Choroid plexus epithelial cell (primary cell): ENCODE data around the gene ADPRS.

ENCODE experiments used
- DNase-seq: peaks from one replicate; pipeline ENCODE4 v3.0.0-alpha.2; 2010; ENCODE audit warnings: low read depth
- H3K4me3 ChIP-seq: 2 replicates; pipeline ENCODE4 v1.5.1; 2011; ENCODE audit warnings: low read depth, mild to moderate bottlenecking, control low read depth, low read length, moderate library complexity
- CTCF ChIP-seq: conservative IDR thresholded peaks from 2 replicates; pipeline ENCODE4 v1.5.1; 2011; ENCODE audit warnings: low read depth, mild to moderate bottlenecking, control low read depth, inconsistent platforms, low read length, moderate library complexity

Gene ADPRS

GRCh38 chr1:36092798-36093185 is 4.1 kb downstream of the ADPRS start:
- H3K4me3 ChIP-seq: no peak overlapping the region
- DNase-seq: no peak
- TF ChIP-seq CTCF: no peak

- no peak for TF ChIP-seq CTCF
Measured at GRCh38 chr1:36093226-36093625, 4.5 kb downstream of the ADPRS start.

GRCh38 chr1:36093929-36094328 is 5.2 kb downstream of the ADPRS start:
- no peak for DNase-seq
- H3K4me3 ChIP-seq: no peak overlapping the region
- no peak for TF ChIP-seq CTCF

More at GRCh38 chr1:36093226-36093625, 4.5 kb downstream of the ADPRS start:
- no peak overlapping the region for H3K4me3 ChIP-seq
- DNase-seq: no peak

- DNase-seq: no peak
- no peak overlapping the region for H3K4me3 ChIP-seq
- TF ChIP-seq CTCF: no peak
Measured at GRCh38 chr1:36094621-36095061, 5.9 kb downstream of the ADPRS start.

- no peak overlapping the region for H3K4me3 ChIP-seq
- TF ChIP-seq CTCF: no peak
- no peak for DNase-seq
Measured at GRCh38 chr1:36095760-36096405, 7.2 kb downstream of the ADPRS start.

GRCh38 chr1:36096500-36097432 is 8.1 kb downstream of the ADPRS start:
- peak; percentile 31 for TF ChIP-seq CTCF
- H3K4me3 ChIP-seq: no peak overlapping the region
- no peak for DNase-seq
